ENCODE data around the gene ACMSD. TPM values are rescaled to one million over a fixed set of nuclear protein-coding genes. Genes with fewer than 3 reads are reported as not detected.

Gene ACMSD
- total and polyA plus RNA-seq, 2 of the 4 experiments (the other 2 are of a cell fraction): not detected

DNA sequence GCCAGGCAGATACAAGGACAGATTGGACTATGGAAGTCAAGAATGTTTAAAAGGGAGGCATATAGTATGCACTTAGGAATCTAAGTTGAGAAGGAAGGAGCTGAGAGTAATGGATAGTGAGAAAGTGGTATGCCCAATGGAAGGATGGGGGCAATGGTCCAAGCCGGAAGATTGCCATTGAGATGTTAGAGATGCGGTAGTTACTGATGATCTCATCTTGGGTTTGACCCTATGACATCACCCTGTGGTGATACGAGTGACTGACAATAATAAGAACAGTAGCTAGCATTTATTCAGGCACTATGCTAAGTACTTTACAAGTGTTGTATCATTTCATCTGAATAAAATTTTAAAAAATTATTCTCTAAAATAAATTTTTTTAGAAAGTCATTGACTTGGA, 38.5 kb upstream of the ACMSD start:
- Histone ChIP-seq H3K4me2 (ENCODE audit: low read depth, low read length) (no peak overlapping the region), H3K9me3 (ENCODE audit: control insufficient read depth, insufficient read depth, low read length) (0 out of 2 replicates have a peak, but pooled peaks cover 2% of the 10 kb centered on the region), H3K4me1 (ENCODE audit: control insufficient read depth, insufficient read depth, low read length) (no peaks in the 10 kb centered on the region), H3K23ac (ENCODE audit: low read depth, low read length) (no peak overlapping the region), H3K4ac (ENCODE audit: low read depth, low read length) (no peak overlapping the region), H3K79me1 (ENCODE audit: low read depth in 1 of 2, low read length in 2 of 2) (no peaks in the 10 kb centered on the region), H3K14ac (replicated peaks; ENCODE audit: low read depth, low read length) (no peak overlapping the region), H3K9me1 (ENCODE audit: insufficient read depth, low read length) (no peaks in the 10 kb centered on the region), H3K56ac (ENCODE audit: extremely low read depth, insufficient read depth, low read length) (no peak overlapping the region), H3K27me3 (ENCODE audit: control insufficient read depth, insufficient read depth, low read length) (no peaks in the 10 kb centered on the region), H2AK9ac (replicated peaks; ENCODE audit: low read depth, low read length, poor library complexity) (no peak overlapping the region), H2BK5ac (ENCODE audit: low read depth, low read length, poor library complexity, severe bottlenecking) (no peak overlapping the region), H4K91ac (ENCODE audit: insufficient read depth, low read depth, low read length) (no peak overlapping the region), H3K18ac (ENCODE audit: low read depth, low read length) (no peak overlapping the region), H2BK120ac (ENCODE audit: low read depth, low read length) (no peak overlapping the region), H4K8ac (ENCODE audit: low read depth in 2 of 2, low read length in 2 of 2) (no peak overlapping the region), H2BK20ac (ENCODE audit: low read depth, low read length) (no peak overlapping the region), H3K9ac (ENCODE audit: low read depth, low read length) (no peak overlapping the region), H2AK5ac (ENCODE audit: low read depth, low read length) (no peak overlapping the region), H3K36me3 (ENCODE audit: control insufficient read depth, insufficient read depth, low read length) (no peaks in the 10 kb centered on the region), H3K27ac (ENCODE audit: insufficient read depth, low read length) (no peak overlapping the region), H2AFZ (replicated peaks; ENCODE audit: low read length, poor library complexity) (no peak overlapping the region), H4K5ac (ENCODE audit: low read depth, low read length) (no peak overlapping the region), H2BK15ac (ENCODE audit: low read depth, low read length) (no peak overlapping the region), H3K4me3 (ENCODE audit: insufficient read depth, low read depth, low read length) (no peak overlapping the region), H4K20me1 (ENCODE audit: insufficient read depth, low read length) (no peaks in the 10 kb centered on the region)
- TF ChIP-seq RAD21 (IDR thresholded peaks at IDR 0.05; ENCODE audit: low read length) (no peak), FOS (IDR thresholded peaks at IDR 0.05; ENCODE audit: low read depth, low read length) (no peak), MAFK (IDR thresholded peaks at IDR 0.05; ENCODE audit: low read depth, low read length) (no peak), RFX5 (IDR thresholded peaks at IDR 0.05; ENCODE audit: low read depth, low read length) (no peak), RCOR1 (IDR thresholded peaks at IDR 0.05; ENCODE audit: insufficient replicate concordance, low read length) (no peak), SMC3 (IDR thresholded peaks at IDR 0.05; ENCODE audit: low read depth, low read length) (no peak), NFE2L2 (IDR thresholded peaks at IDR 0.05; ENCODE audit: low read depth, low read length) (no peak), MXI1 (IDR thresholded peaks at IDR 0.05; ENCODE audit: borderline replicate concordance, low read depth, low read length) (no peak), POLR2A (IDR thresholded peaks at IDR 0.05; ENCODE audit: low read depth, low read length) (no peak), CHD1 (IDR thresholded peaks at IDR 0.05; ENCODE audit: low read depth, low read length) (no peak), BHLHE40 (IDR thresholded peaks at IDR 0.05; ENCODE audit: low read depth, low read length) (no peak), CEBPB (IDR thresholded peaks at IDR 0.05; ENCODE audit: low read depth, low read length) (no peak), MAZ (IDR thresholded peaks at IDR 0.05; ENCODE audit: borderline replicate concordance, low read depth, low read length) (no peak)
- TF ChIP-seq, protein P1, sequence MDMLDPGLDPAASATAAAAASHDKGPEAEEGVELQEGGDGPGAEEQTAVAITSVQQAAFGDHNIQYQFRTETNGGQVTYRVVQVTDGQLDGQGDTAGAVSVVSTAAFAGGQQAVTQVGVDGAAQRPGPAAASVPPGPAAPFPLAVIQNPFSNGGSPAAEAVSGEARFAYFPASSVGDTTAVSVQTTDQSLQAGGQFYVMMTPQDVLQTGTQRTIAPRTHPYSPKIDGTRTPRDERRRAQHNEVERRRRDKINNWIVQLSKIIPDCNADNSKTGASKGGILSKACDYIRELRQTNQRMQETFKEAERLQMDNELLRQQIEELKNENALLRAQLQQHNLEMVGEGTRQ (IDR thresholded peaks at IDR 0.05; ENCODE audit: low read depth, low read length): no peak
- TF ChIP-seq, protein P2, sequence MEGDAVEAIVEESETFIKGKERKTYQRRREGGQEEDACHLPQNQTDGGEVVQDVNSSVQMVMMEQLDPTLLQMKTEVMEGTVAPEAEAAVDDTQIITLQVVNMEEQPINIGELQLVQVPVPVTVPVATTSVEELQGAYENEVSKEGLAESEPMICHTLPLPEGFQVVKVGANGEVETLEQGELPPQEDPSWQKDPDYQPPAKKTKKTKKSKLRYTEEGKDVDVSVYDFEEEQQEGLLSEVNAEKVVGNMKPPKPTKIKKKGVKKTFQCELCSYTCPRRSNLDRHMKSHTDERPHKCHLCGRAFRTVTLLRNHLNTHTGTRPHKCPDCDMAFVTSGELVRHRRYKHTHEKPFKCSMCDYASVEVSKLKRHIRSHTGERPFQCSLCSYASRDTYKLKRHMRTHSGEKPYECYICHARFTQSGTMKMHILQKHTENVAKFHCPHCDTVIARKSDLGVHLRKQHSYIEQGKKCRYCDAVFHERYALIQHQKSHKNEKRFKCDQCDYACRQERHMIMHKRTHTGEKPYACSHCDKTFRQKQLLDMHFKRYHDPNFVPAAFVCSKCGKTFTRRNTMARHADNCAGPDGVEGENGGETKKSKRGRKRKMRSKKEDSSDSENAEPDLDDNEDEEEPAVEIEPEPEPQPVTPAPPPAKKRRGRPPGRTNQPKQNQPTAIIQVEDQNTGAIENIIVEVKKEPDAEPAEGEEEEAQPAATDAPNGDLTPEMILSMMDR (conservative IDR thresholded peaks at IDR 0.05; ENCODE audit: low read depth, low read length): no peak
- TF ChIP-seq, protein P3, sequence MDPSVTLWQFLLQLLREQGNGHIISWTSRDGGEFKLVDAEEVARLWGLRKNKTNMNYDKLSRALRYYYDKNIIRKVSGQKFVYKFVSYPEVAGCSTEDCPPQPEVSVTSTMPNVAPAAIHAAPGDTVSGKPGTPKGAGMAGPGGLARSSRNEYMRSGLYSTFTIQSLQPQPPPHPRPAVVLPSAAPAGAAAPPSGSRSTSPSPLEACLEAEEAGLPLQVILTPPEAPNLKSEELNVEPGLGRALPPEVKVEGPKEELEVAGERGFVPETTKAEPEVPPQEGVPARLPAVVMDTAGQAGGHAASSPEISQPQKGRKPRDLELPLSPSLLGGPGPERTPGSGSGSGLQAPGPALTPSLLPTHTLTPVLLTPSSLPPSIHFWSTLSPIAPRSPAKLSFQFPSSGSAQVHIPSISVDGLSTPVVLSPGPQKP (IDR thresholded peaks at IDR 0.05; ENCODE audit: borderline replicate concordance, low read depth, low read length): no peak
- dilution Hi-C loops (cut with HindIII; ENCODE audit: low sequenced_read_pairs, unreplicated experiment): no loop called here
- intact Hi-C loops (cut with micrococcal nuclease): no loop called here
- in situ Hi-C loops (cut with MboI; ENCODE audit: low sequenced_read_pairs): no loop called here
- CTCF ChIA-PET: no interaction called here
- ATAC-seq (ENCODE audit: low read depth): no peak
- POLR2A ChIA-PET (ENCODE audit: unreplicated experiment): no interaction called here
- no CpG with 5 or more reads among the region's 3 CpGs for WGBS, 2 experiments (ENCODE audit: extremely low coverage in 2 of 2, insufficient read length in 1 of 2)
- no peak for DNase-seq
- no TSS peak for BruUV-seq (replicated peaks)
